Measurements from ENCODE around the gene VMP1. TPM values are rescaled to one million over a fixed set of nuclear protein-coding genes. Genes with fewer than 3 reads are reported as not detected.
A peak's percentile ranks its signal among the peaks of the same experiment; 100 is the strongest.
"Not testable (repeated sequence)": the region's sequence is repeated elsewhere in the genome, so short reads cannot be mapped to it uniquely, and the experiment has no call there.

VMP1 gene
- total RNA-seq, 4 donors from 2014 or later, result 48.3 to 108 (median 72.4) TPM

GRCh38 chr17:59754552-59754951 is 47.1 kb downstream of the VMP1 start:
- TF ChIP-seq POLR2A (IDR thresholded peaks at IDR 0.05) (no peak), EP300 (IDR thresholded peaks at IDR 0.05) (no peak), CTCF (IDR thresholded peaks at IDR 0.05) (no peak), POLR2AphosphoS5 (IDR thresholded peaks at IDR 0.05) (no peak)
- no peak for DNase-seq (ENCODE audit: low spot score in 2 of 2)
- Histone ChIP-seq H3K27me3 (no peaks in the 10 kb centered on the region), H3K27ac (peak overlapping the region; percentile 4), H3K36me3 (peaks cover 5% of the 10 kb centered on the region), H3K4me3 (no peak overlapping the region), H3K9me3 (peaks cover 6% of the 10 kb centered on the region), H3K4me1 (peaks cover 22% of the 10 kb centered on the region)

GRCh38 chr17:59755069-59755468 is 47.6 kb downstream of the VMP1 start:
- WGBS, result 92% methylated on average over 12 of the region's 12 CpGs
- not testable (repeated sequence) for H3K9me3 ChIP-seq; H3K36me3 ChIP-seq; H3K4me3 ChIP-seq; DNase-seq (ENCODE audit: low spot score in 2 of 2); H3K27me3 ChIP-seq; H3K27ac ChIP-seq
- H3K4me1 ChIP-seq, result peaks cover 22% of the 10 kb centered on the region

GRCh38 chr17:59756236-59756818 is 48.9 kb downstream of the VMP1 start:
- Histone ChIP-seq H3K9me3 (peaks cover 6% of the 10 kb centered on the region), H3K27me3 (no peaks in the 10 kb centered on the region), H3K4me3 (no peak overlapping the region), H3K36me3 (peaks cover 11% of the 10 kb centered on the region), H3K27ac (peak overlapping the region; percentile 45), H3K4me1 (peaks cover 22% of the 10 kb centered on the region)
- WGBS, result 45% methylated on average over 3 of the region's 3 CpGs
- no peak for TF ChIP-seq POLR2AphosphoS5 (IDR thresholded peaks at IDR 0.05)
- TF ChIP-seq EP300 (IDR thresholded peaks at IDR 0.05), result no peak
- no peak for TF ChIP-seq CTCF (IDR thresholded peaks at IDR 0.05)
- TF ChIP-seq POLR2A (IDR thresholded peaks at IDR 0.05), result no peak
- no peak for DNase-seq (ENCODE audit: low spot score in 2 of 2)

GRCh38 chr17:59757043-59757442 is 49.6 kb downstream of the VMP1 start:
- Histone ChIP-seq H3K27me3 (no peaks in the 10 kb centered on the region), H3K27ac (peak overlapping the region; percentile 31), H3K36me3 (peaks cover 7% of the 10 kb centered on the region), H3K9me3 (peaks cover 6% of the 10 kb centered on the region), H3K4me1 (peaks cover 24% of the 10 kb centered on the region), H3K4me3 (no peak overlapping the region)
- DNase-seq (ENCODE audit: low spot score in 2 of 2), result no peak
- TF ChIP-seq EP300 (IDR thresholded peaks at IDR 0.05) (no peak), POLR2A (IDR thresholded peaks at IDR 0.05) (no peak), POLR2AphosphoS5 (IDR thresholded peaks at IDR 0.05) (no peak), CTCF (IDR thresholded peaks at IDR 0.05) (no peak)

- WGBS, result 71% methylated on average over 1 of the region's 1 CpG
- no peak for DNase-seq (ENCODE audit: low spot score in 2 of 2)
- TF ChIP-seq CTCF (IDR thresholded peaks at IDR 0.05) (no peak), EP300 (IDR thresholded peaks at IDR 0.05) (no peak), POLR2AphosphoS5 (IDR thresholded peaks at IDR 0.05) (no peak), POLR2A (IDR thresholded peaks at IDR 0.05) (no peak)
Measured at GRCh38 chr17:59757470-59757869, 50.0 kb downstream of the VMP1 start.

GRCh38 chr17:59757881-59758385 is 50.5 kb downstream of the VMP1 start:
- no peak for TF ChIP-seq POLR2A (IDR thresholded peaks at IDR 0.05)
- no peak for TF ChIP-seq POLR2AphosphoS5 (IDR thresholded peaks at IDR 0.05)
- no peak for TF ChIP-seq EP300 (IDR thresholded peaks at IDR 0.05)
- TF ChIP-seq CTCF (IDR thresholded peaks at IDR 0.05), result no peak
- WGBS, result 98% methylated on average over 2 of the region's 2 CpGs
- Histone ChIP-seq H3K4me3 (no peak overlapping the region), H3K36me3 (peaks cover 6% of the 10 kb centered on the region), H3K27ac (no peak overlapping the region), H3K4me1 (peaks cover 24% of the 10 kb centered on the region), H3K27me3 (no peaks in the 10 kb centered on the region), H3K9me3 (peaks cover 6% of the 10 kb centered on the region)
- DNase-seq (ENCODE audit: low spot score in 2 of 2), result no peak

More at GRCh38 chr17:59757470-59757869, 50.0 kb downstream of the VMP1 start:
- Histone ChIP-seq H3K27ac (no peak overlapping the region), H3K9me3 (peaks cover 6% of the 10 kb centered on the region), H3K4me3 (no peak overlapping the region), H3K27me3 (no peaks in the 10 kb centered on the region), H3K4me1 (peaks cover 24% of the 10 kb centered on the region), H3K36me3 (peaks cover 6% of the 10 kb centered on the region)

GRCh38 chr17:59758998-59759651 is 51.7 kb downstream of the VMP1 start:
- H3K27me3 ChIP-seq; H3K9me3 ChIP-seq; DNase-seq (ENCODE audit: low spot score in 2 of 2); H3K36me3 ChIP-seq; H3K27ac ChIP-seq; H3K4me3 ChIP-seq: not testable (repeated sequence)
- peaks cover 21% of the 10 kb centered on the region for H3K4me1 ChIP-seq
- WGBS, result 99% methylated on average over 4 of the region's 4 CpGs

Measured in suprapubic skin (tissue), 4 donors.